Keratinocyte (primary cell): ENCODE data around the gene FAM219B. TPM values are rescaled to one million over a fixed set of nuclear protein-coding genes. Genes with fewer than 3 reads are reported as not detected.

Experiments used
- DNase-seq: peaks from one replicate; pipeline ENCODE4 v3.0.0-alpha.2; 2011; ENCODE audit warnings: low read depth, missing footprints, low spot score
- FAIRE-seq: peaks from 2 replicates; lab custom pipeline; 2011; peaks lifted over from hg19 to GRCh38; lab: Jason Lieb, UNC
- H2AFZ ChIP-seq: 2 replicates; pipeline ENCODE4 v1.6.0; 2012; ENCODE audit warnings: low read length, control low read depth, inconsistent platforms; ENCODE audit not compliant: control insufficient read depth
- H3K27ac ChIP-seq: 2 replicates; pipeline ENCODE4 v1.5.1; 2011; ENCODE audit warnings: low read length; ENCODE audit not compliant: control insufficient read depth, insufficient read depth
- H3K27me3 ChIP-seq: 3 replicates; pipeline ENCODE4 v1.6.0; 2011; ENCODE audit warnings: low read length; ENCODE audit not compliant: control insufficient read depth, insufficient read depth; ENCODE audit errors: extremely low read depth
- H3K36me3 ChIP-seq, 2 experiments: 2 replicates in 1 of 2; 3 replicates in 1 of 2; pipeline ENCODE4 v1.5.1; 2011; ENCODE audit warnings: low read length in 2 of 2, mild to moderate bottlenecking in 1 of 2; ENCODE audit not compliant: control insufficient read depth in 2 of 2, insufficient read depth in 2 of 2; ENCODE audit errors: extremely low read depth in 1 of 2
- H3K4me1 ChIP-seq: 3 replicates; pipeline ENCODE4 v1.5.1; 2011; ENCODE audit warnings: low read length; ENCODE audit not compliant: control insufficient read depth, insufficient read depth; ENCODE audit errors: extremely low read depth
- H3K4me2 ChIP-seq: 3 replicates; pipeline ENCODE4 v1.6.0; 2011; ENCODE audit warnings: low read depth, low read length; ENCODE audit not compliant: control insufficient read depth, insufficient read depth; ENCODE audit errors: extremely low read depth
- H3K4me3 ChIP-seq, 3 experiments: fragments of 200-600 bp in 1 of 3; sonication (generic) in 1 of 3; 2 replicates in 2 of 3; 3 replicates in 1 of 3; pipeline ENCODE4 v1.5.1; 2011 to 2016; ENCODE audit warnings: low read length in 3 of 3, mild to moderate bottlenecking in 3 of 3, control low read depth in 2 of 3, inconsistent platforms in 1 of 3, low read depth in 1 of 3, mixed read lengths in 1 of 3, mixed run types in 1 of 3, moderate library complexity in 1 of 3; ENCODE audit not compliant: control insufficient read depth in 2 of 3, insufficient read depth in 2 of 3; ENCODE audit errors: extremely low read depth in 1 of 3
- H3K79me2 ChIP-seq: 2 replicates; pipeline ENCODE4 v1.6.0; 2012; ENCODE audit warnings: low read length; ENCODE audit not compliant: control insufficient read depth, insufficient read depth
- H3K9ac ChIP-seq: 3 replicates; pipeline ENCODE4 v1.6.0; 2011; ENCODE audit warnings: low read length; ENCODE audit not compliant: control insufficient read depth, insufficient read depth; ENCODE audit errors: extremely low read depth
- H3K9me1 ChIP-seq: 3 replicates; pipeline ENCODE4 v1.6.0; 2011; ENCODE audit warnings: low read length; ENCODE audit not compliant: control insufficient read depth, insufficient read depth; ENCODE audit errors: extremely low read depth
- H3K9me3 ChIP-seq: 2 replicates; pipeline ENCODE4 v1.5.1; 2012; ENCODE audit warnings: low read depth, low read length; ENCODE audit not compliant: control insufficient read depth
- H4K20me1 ChIP-seq: 3 replicates; pipeline ENCODE4 v1.6.0; 2011; ENCODE audit warnings: low read length; ENCODE audit not compliant: control insufficient read depth, insufficient read depth; ENCODE audit errors: extremely low read depth
- EZH2 ChIP-seq: IDR thresholded peaks from one replicate; pipeline ENCODE4 v1.6.1; 2012; ENCODE audit warnings: inconsistent platforms, mild to moderate bottlenecking, low read length, moderate library complexity
- dilution Hi-C: fragments of 300-500 bp; cut with MboI; formaldehyde crosslinking; loops from one replicate; pipeline ENCODE4 v1.7.0; 2020; ENCODE audit warnings: low sequenced_read_pairs; ENCODE audit not compliant: extremely low pct_ligation_motif_present
- polyA plus RNA-seq, 5 experiments: library from polyadenylated mRNA; depleted of rRNA in 3 of 5; stranded (reverse) in 3 of 5; stranded (forward) in 1 of 5; unstranded in 1 of 5; fragments of >200 nt; gene quantifications; 1 replicate in 1 of 5; 2 replicates in 3 of 5; 3 replicates in 1 of 5; pipeline versions ENCODE4 v1.2.1 to v1.2.3, GENCODE V29; 2011 to 2012; ENCODE audit warnings: missing spikeins in 2 of 5, low read depth in 1 of 5, low replicate concordance in 1 of 5
- TF ChIP-seq, protein P1 (sequence below), 3 experiments: IDR thresholded peaks in 1 of 3; conservative IDR thresholded peaks in 1 of 3; optimal IDR thresholded peaks in 1 of 3; 2 replicates in 2 of 3; 3 replicates in 1 of 3; pipeline versions ENCODE3 to v1.5.1; 2011; ENCODE audit warnings: low read length in 3 of 3, mild to moderate bottlenecking in 3 of 3, moderate library complexity in 2 of 3, control low read depth in 1 of 3, inconsistent platforms in 1 of 3; ENCODE audit not compliant: insufficient read depth in 2 of 3; ENCODE audit errors: extremely low read depth in 1 of 3

The FAM219B gene
- polyA plus RNA-seq, 1 donor (not counting 4 experiments of a cell fraction or from before 2014, with no cell fraction given): 45.4 TPM

- DNase-seq (no peak), FAIRE-seq (no peak)
- H3K79me2 ChIP-seq: no peaks in the 10 kb centered on the region
- peaks cover 37% of the 10 kb centered on the region for H3K27me3 ChIP-seq
- no peak overlapping the region for H3K9ac ChIP-seq
- TF ChIP-seq, protein P1, sequence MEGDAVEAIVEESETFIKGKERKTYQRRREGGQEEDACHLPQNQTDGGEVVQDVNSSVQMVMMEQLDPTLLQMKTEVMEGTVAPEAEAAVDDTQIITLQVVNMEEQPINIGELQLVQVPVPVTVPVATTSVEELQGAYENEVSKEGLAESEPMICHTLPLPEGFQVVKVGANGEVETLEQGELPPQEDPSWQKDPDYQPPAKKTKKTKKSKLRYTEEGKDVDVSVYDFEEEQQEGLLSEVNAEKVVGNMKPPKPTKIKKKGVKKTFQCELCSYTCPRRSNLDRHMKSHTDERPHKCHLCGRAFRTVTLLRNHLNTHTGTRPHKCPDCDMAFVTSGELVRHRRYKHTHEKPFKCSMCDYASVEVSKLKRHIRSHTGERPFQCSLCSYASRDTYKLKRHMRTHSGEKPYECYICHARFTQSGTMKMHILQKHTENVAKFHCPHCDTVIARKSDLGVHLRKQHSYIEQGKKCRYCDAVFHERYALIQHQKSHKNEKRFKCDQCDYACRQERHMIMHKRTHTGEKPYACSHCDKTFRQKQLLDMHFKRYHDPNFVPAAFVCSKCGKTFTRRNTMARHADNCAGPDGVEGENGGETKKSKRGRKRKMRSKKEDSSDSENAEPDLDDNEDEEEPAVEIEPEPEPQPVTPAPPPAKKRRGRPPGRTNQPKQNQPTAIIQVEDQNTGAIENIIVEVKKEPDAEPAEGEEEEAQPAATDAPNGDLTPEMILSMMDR (optimal IDR thresholded peaks at IDR 0.05 in 1 of 3, IDR thresholded peaks at IDR 0.05 in 1 of 3, conservative IDR thresholded peaks at IDR 0.05 in 1 of 3; ENCODE audit: extremely low read depth in 1 of 3, insufficient read depth in 2 of 3, low read length in 3 of 3): no peak
- TF ChIP-seq EZH2: no peak
- peaks cover 9% of the 10 kb centered on the region for H3K4me1 ChIP-seq
- H3K36me3 ChIP-seq: no peaks in the 10 kb centered on the region
- no peaks in the 10 kb centered on the region for H4K20me1 ChIP-seq
- dilution Hi-C loops: no loop called here
- H3K4me3 ChIP-seq: no peak overlapping the region
- H2AFZ ChIP-seq: no peak overlapping the region
- H3K27ac ChIP-seq: no peak overlapping the region
- no peak overlapping the region for H3K4me2 ChIP-seq
- no peaks in the 10 kb centered on the region for H3K9me1 ChIP-seq
- H3K9me3 ChIP-seq: no peaks in the 10 kb centered on the region
Observed at GRCh38 chr15:74955017-74955416, 48.4 kb upstream of the FAM219B start.

DNA sequence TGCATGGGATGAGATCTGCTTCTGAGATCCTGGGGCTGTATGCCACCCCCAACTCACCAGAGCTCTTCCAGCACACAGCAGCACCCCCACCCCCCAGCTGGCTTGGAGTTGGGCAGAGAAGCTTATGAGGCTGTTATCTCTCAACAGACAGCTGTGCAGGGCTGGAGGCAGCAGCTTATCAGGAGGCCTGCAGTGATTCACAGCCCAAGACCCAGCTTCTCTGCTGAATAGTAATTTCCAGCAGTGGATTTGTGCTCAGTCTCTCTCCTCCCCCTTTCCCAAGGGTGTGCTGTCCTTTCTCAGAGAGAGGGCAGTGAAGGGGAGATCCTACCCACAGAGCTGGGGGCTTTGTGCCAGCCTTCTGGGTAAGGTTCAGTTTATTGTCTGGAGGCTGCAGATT lies 47.9 kb upstream of the FAM219B start:
- Histone ChIP-seq H3K36me3 (no peaks in the 10 kb centered on the region), H3K27ac (no peak overlapping the region), H3K9ac (no peak overlapping the region), H3K9me1 (no peaks in the 10 kb centered on the region), H3K79me2 (no peaks in the 10 kb centered on the region), H2AFZ (no peak overlapping the region), H3K9me3 (no peaks in the 10 kb centered on the region), H3K4me1 (peaks cover 9% of the 10 kb centered on the region), H3K4me3 (no peak overlapping the region), H4K20me1 (no peaks in the 10 kb centered on the region), H3K4me2 (no peak overlapping the region), H3K27me3 (peaks cover 33% of the 10 kb centered on the region)
- no peak for FAIRE-seq
- no peak for DNase-seq
- no peak for TF ChIP-seq EZH2
- TF ChIP-seq, protein P1 (optimal IDR thresholded peaks at IDR 0.05 in 1 of 3, IDR thresholded peaks at IDR 0.05 in 1 of 3, conservative IDR thresholded peaks at IDR 0.05 in 1 of 3; ENCODE audit: extremely low read depth in 1 of 3, insufficient read depth in 2 of 3, low read length in 3 of 3): no peak
- dilution Hi-C loops: no loop called here
